ENCODE measurements around the gene NTSR2. TPM values are rescaled to one million over a fixed set of nuclear protein-coding genes. Genes with fewer than 3 reads are reported as not detected.

Gene NTSR2
- total RNA-seq, 2 donors from 2014 or later: not detected

- no peak overlapping the region for H3K4me3 ChIP-seq
- H3K9me3 ChIP-seq: no peaks in the 10 kb centered on the region
- H3K27ac ChIP-seq: no peak overlapping the region
- H3K36me3 ChIP-seq: no peaks in the 10 kb centered on the region
- no peak for TF ChIP-seq CTCF (IDR thresholded peaks at IDR 0.05)
- ATAC-seq (ENCODE audit: insufficient number of reproducible peaks, low FRiP score, low read depth): no peak
- peaks cover 8 to 14% of the 10 kb centered on the region in 2 donors for H3K4me1 ChIP-seq (ENCODE audit: control insufficient read depth in 1 of 2, low read depth in 2 of 2)
- no peaks in the 10 kb centered on the region for H3K27me3 ChIP-seq (replicated peaks; ENCODE audit: insufficient read depth)
- no peak for DNase-seq (ENCODE audit: low spot score)
Observed at GRCh38 chr2:11649093-11649492, 20.9 kb downstream of the NTSR2 start.

DNA sequence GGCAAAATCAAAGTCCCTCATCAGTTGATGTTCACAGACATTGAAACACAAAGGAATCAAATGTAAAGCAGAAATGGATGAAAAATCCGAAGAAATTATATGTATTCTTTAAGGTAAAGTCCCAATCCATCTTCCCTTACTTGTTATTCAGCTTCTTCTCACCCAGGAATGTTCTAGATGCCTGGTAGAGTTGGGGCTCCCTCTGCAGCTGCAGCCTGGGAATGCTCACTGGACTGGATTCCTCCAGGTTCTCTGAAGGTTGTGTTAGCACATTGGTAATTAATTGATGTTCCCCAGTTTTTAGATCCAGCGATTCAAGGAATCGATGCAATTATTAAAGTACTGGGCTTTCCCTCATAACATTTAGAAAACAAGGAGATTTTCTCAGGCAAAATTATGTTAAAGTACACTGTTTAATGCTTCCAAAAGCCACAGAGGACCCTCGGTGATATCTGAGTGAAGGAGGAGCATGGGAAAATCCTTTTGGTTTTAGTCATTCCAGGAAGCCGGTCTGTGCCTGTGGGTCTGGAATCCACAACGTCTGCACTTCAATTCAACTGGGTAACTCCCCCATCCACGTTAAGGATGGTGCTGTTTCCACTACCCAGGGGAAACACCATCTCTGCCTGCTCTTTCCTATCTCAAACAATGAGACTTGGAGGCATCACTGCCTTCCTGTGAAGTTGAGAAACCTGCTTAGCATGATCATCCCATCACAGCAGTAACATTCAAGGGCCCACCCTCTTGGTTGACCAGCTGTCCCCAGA, 22.0 kb downstream of the NTSR2 start:
- Histone ChIP-seq H3K36me3 (no peaks in the 10 kb centered on the region), H3K27me3 (replicated peaks; ENCODE audit: insufficient read depth) (no peaks in the 10 kb centered on the region), H3K4me3 (no peak overlapping the region), H3K9me3 (no peaks in the 10 kb centered on the region), H3K4me1 (ENCODE audit: control insufficient read depth in 1 of 2, low read depth in 2 of 2) (peaks cover 6 to 11% of the 10 kb centered on the region in 2 donors), H3K27ac (no peak overlapping the region)
- no peak for ATAC-seq (ENCODE audit: insufficient number of reproducible peaks, low FRiP score, low read depth)
- no peak for TF ChIP-seq CTCF (IDR thresholded peaks at IDR 0.05)
- no peak for DNase-seq (ENCODE audit: low spot score)

- no peaks in the 10 kb centered on the region for H3K4me1 ChIP-seq (ENCODE audit: control insufficient read depth in 1 of 2, low read depth in 2 of 2)
- no peaks in the 10 kb centered on the region for H3K27me3 ChIP-seq (replicated peaks; ENCODE audit: insufficient read depth)
- no peak for ATAC-seq (ENCODE audit: insufficient number of reproducible peaks, low FRiP score, low read depth)
- no peaks in the 10 kb centered on the region for H3K36me3 ChIP-seq
- no peak overlapping the region for H3K4me3 ChIP-seq
- H3K27ac ChIP-seq: no peak overlapping the region
- no peaks in the 10 kb centered on the region for H3K9me3 ChIP-seq
- TF ChIP-seq CTCF (IDR thresholded peaks at IDR 0.05): no peak
- DNase-seq (ENCODE audit: low spot score): no peak
Observed at GRCh38 chr2:11646530-11646929, 23.5 kb downstream of the NTSR2 start.

- DNase-seq (ENCODE audit: low spot score): no peak
- H3K27me3 ChIP-seq (replicated peaks; ENCODE audit: insufficient read depth): no peaks in the 10 kb centered on the region
- no peak for TF ChIP-seq CTCF (IDR thresholded peaks at IDR 0.05)
Observed at GRCh38 chr2:11644293-11644692, 25.7 kb downstream of the NTSR2 start.

GRCh38 chr2:11642972-11643371, 27.0 kb downstream of the NTSR2 start:
- TF ChIP-seq CTCF (IDR thresholded peaks at IDR 0.05): no peak
- Histone ChIP-seq H3K4me3 (no peak overlapping the region), H3K9me3 (no peaks in the 10 kb centered on the region), H3K36me3 (no peaks in the 10 kb centered on the region), H3K27ac (no peak overlapping the region), H3K4me1 (ENCODE audit: control insufficient read depth in 1 of 2, low read depth in 2 of 2) (no peaks in the 10 kb centered on the region), H3K27me3 (replicated peaks; ENCODE audit: insufficient read depth) (no peaks in the 10 kb centered on the region)
- ATAC-seq (ENCODE audit: insufficient number of reproducible peaks, low FRiP score, low read depth): no peak
- DNase-seq (ENCODE audit: low spot score): no peak

More at GRCh38 chr2:11644293-11644692, 25.7 kb downstream of the NTSR2 start:
- Histone ChIP-seq H3K27ac (no peak overlapping the region), H3K4me1 (ENCODE audit: control insufficient read depth in 1 of 2, low read depth in 2 of 2) (no peaks in the 10 kb centered on the region), H3K36me3 (no peaks in the 10 kb centered on the region), H3K4me3 (no peak overlapping the region), H3K9me3 (no peaks in the 10 kb centered on the region)
- no peak for ATAC-seq (ENCODE audit: insufficient number of reproducible peaks, low FRiP score, low read depth)

Measured in thoracic aorta (tissue), 2 donors.